GM12878 (cell line): ENCODE results near the gene PCIF1.

Source experiments
- ATF3 ChIP-seq: IDR thresholded peaks from 2 replicates; pipeline ENCODE4 v1.6.1; 2011; ENCODE audit warnings: low read depth, mild to moderate bottlenecking, low read length, moderate library complexity, borderline replicate concordance; ENCODE audit errors: extremely low read depth
- CTCF ChIP-seq, 3 experiments: IDR thresholded peaks in 2 of 3; conservative IDR thresholded peaks in 1 of 3; 2 replicates each; pipeline ENCODE4 v1.5.1; 2011; ENCODE audit warnings: low read depth in 3 of 3, low read length in 3 of 3, mild to moderate bottlenecking in 3 of 3, control low read depth in 2 of 3, moderate library complexity in 2 of 3, inconsistent platforms in 1 of 3, mixed read lengths in 1 of 3; ENCODE audit not compliant: control insufficient read depth in 2 of 3, insufficient read depth in 1 of 3; ENCODE audit errors: extremely low read depth in 1 of 3
- EZH2 ChIP-seq: IDR thresholded peaks from 2 replicates; pipeline ENCODE4 v1.6.1; 2012; ENCODE audit warnings: low read depth, mild to moderate bottlenecking, control low read depth, inconsistent platforms, low read length, borderline replicate concordance; ENCODE audit not compliant: control insufficient read depth
- FOS ChIP-seq: IDR thresholded peaks from 3 replicates; pipeline ENCODE4 v1.6.1; 2011; ENCODE audit warnings: borderline replicate concordance; ENCODE audit not compliant: insufficient read length; ENCODE audit errors: extremely low read depth
- HCFC1 ChIP-seq: fragments of 150-350 bp; IDR thresholded peaks from 2 replicates; pipeline ENCODE4 v1.6.1; 2014; ENCODE audit warnings: low read length
- MTA2 ChIP-seq: fragments of 450-650 bp; IDR thresholded peaks from 2 replicates; pipeline ENCODE4 v1.6.1; 2016; ENCODE audit warnings: low read depth, mild to moderate bottlenecking, moderate library complexity
- MTA3 ChIP-seq: IDR thresholded peaks from 2 replicates; pipeline ENCODE4 v1.6.1; 2012; ENCODE audit warnings: low read length, inconsistent platforms, borderline replicate concordance
- PRDM15 ChIP-seq: fragments of 450-650 bp; formaldehyde crosslinking; IDR thresholded peaks from 2 replicates; pipeline ENCODE4 v1.4.0; 2020; ENCODE audit warnings: mild to moderate bottlenecking, moderate library complexity
- RFX5 ChIP-seq: IDR thresholded peaks from 2 replicates; pipeline ENCODE4 v1.6.1; 2011; ENCODE audit warnings: low read depth, low read length, improper control_type of control experiment
- SRF ChIP-seq, 2 experiments: IDR thresholded peaks; 2 replicates each; pipeline ENCODE4 v1.6.1; 2011; ENCODE audit warnings: low read depth in 2 of 2, low read length in 2 of 2, mild to moderate bottlenecking in 1 of 2, moderate library complexity in 1 of 2
- TAF1 ChIP-seq: IDR thresholded peaks from 2 replicates; pipeline ENCODE4 v1.6.1; 2011; ENCODE audit warnings: mild to moderate bottlenecking, low read depth, low read length, borderline replicate concordance
- TCF12 ChIP-seq: IDR thresholded peaks from 2 replicates; pipeline ENCODE4 v1.6.1; 2011; ENCODE audit warnings: low read depth, mild to moderate bottlenecking, low read length
- ZNF217 ChIP-seq: fragments of 450-650 bp; IDR thresholded peaks from 2 replicates; pipeline ENCODE4 v1.6.1; 2017; ENCODE audit warnings: antibody characterized with exemption, mild to moderate bottlenecking

GRCh38 chr20:45893831-45894230 lies 40.7 kb upstream of the PCIF1 start:
- TF ChIP-seq TAF1 (no peak), ZNF217 (no peak), CTCF (IDR thresholded peaks at IDR 0.05 in 2 of 3, conservative IDR thresholded peaks at IDR 0.05 in 1 of 3; ENCODE audit: control insufficient read depth in 2 of 3, extremely low read depth in 1 of 3, insufficient read depth in 1 of 3, low read depth in 3 of 3, low read length in 3 of 3) (no peak), TCF12 (no peak), FOS (no peak), PRDM15 (CRISPR knock-in tag) (no peak), EZH2 (no peak), HCFC1 (no peak), SRF (IDR thresholded peaks at IDR 0.05; ENCODE audit: low read depth in 2 of 2, low read length in 2 of 2) (no peak), MTA2 (no peak), ATF3 (no peak), RFX5 (no peak), MTA3 (no peak)
